Lung microvascular endothelial cell (primary cell): ENCODE results near the gene CEBPE. TPM values are rescaled to one million over a fixed set of nuclear protein-coding genes. Genes with fewer than 3 reads are reported as not detected.

Source experiments
- DNase-seq, 2 donors: peaks; one replicate each; pipeline versions ENCODE4 v3.0.0 to v3.0.0-alpha.2; 2010; ENCODE audit warnings: low read depth in 2 of 2
- total RNA-seq: library from RNA; depleted of rRNA; stranded (reverse); fragments of >200 nt; gene quantifications from 2 replicates; pipeline ENCODE4 v1.2.1, GENCODE V29; 2014

The CEBPE gene
- total RNA-seq, 1 donor from 2014 or later, result not detected

DNA sequence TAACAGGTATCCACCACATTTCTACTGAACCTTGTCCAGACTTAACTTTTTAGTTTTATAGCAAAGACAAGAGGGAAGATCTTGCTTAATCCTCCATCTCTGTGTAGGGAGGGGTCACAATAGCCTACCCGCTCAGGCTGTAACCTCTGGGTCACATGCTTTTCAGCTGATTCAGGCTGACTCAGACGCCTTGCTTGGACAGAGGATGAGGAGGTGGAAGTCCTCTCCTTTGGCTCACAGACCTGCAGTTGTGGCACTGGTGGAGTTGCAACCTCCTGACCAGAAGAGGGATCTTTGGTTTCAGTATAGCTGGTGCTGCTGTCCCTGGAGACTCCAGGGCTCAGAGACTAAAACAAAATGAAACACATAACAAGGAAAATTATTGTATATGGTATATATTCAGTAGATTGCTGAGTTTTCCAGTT lies 40.4 kb downstream of the CEBPE start:
- peak; percentile 41 to 95 for DNase-seq

DNA sequence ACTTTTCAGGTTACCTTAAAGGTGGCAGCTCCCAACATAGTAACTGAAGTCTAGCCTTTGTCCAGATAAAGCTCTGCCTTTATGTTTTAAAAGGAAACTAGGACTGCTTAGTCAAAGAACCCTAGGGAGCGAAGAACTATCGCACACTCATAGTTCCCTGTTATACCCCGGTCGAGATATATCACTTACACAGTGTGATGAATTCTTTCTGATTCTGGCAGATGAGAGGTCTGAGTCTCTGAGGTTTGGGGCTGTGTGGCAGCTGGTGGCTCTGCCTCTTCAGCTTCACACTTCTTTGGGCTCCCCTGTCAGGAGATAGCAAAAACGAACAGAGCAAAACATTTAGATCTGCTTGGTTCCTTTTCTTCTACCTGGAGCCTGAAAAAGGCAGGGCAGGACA lies 41.1 kb downstream of the CEBPE start:
- no peak for DNase-seq

DNA sequence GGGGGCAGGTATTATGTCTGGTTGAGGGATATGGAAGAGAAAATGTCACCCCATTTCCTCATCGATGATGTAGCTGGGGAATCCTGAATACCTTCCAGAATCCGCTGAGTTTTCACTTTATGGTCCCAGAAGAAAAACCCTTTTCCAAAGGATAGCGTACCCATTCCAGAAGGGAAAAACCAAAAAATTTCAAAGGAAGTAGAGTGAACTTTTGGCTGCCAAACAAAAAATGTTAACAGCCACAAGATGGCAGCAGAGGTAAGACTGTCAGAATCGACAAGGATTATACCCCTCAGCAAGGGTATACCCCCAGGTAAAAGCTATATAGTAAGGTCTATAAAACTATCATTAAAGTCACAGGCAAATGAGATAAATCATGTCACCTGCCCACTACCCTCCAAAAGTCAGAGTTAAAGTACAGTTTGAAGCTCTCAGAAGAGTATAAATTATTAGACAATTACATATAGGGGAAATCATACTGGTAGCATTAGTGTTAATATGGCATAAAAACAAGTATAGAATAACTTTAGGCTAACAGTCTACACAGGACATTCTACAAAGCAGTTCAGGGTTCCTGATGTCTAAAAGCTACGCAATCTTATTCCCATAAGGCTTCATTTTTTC lies 42.2 kb downstream of the CEBPE start:
- DNase-seq, result peak; percentile 55 to 58

DNA sequence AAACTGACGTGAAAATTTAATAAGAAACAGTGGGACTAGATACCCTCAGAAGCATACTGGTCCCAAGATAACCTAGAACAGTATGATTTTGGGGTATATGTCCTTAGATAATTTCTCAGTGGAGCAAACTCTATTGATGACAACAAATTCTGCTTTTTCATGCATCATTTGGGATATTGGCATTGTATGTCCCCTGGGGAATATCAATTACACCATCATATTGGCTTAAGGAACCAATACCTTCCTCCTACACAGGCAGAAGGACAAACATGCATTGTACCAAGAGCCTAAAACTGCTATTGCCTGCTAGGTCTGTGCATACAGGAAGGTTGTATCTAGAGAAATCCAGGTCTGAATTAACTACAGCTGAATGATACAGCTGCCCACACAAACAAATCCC lies 44.1 kb downstream of the CEBPE start:
- DNase-seq, result no peak

DNA sequence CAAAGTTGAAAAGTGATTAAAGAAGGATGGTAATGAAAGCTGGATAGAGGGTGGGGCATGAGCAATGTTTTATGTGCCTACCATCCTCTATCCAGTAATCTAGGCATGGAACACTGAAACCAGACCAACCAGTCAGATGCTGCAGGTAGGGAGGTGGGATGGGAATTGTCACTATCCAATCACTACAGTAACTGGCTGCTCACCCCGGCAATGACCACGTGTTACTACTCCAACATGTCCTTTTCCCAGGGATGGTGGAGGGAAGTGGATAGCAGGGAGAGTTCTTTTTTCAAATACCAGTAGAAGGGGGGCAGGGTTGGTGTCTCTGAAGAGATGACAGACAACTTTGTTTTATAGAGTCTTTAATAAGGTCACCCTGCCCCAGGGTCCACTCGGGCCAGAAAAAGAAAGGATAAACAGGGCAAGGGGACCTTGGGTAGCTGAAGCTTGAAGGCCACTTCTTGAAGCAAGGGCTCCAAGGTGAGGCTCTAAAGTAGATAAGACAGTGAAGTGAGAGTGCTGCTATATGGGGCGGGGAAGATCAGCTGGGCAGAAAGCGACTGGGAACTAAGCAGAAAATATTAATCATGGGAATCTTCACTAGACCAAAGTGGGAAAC lies 47.0 kb downstream of the CEBPE start:
- no peak for DNase-seq

DNA sequence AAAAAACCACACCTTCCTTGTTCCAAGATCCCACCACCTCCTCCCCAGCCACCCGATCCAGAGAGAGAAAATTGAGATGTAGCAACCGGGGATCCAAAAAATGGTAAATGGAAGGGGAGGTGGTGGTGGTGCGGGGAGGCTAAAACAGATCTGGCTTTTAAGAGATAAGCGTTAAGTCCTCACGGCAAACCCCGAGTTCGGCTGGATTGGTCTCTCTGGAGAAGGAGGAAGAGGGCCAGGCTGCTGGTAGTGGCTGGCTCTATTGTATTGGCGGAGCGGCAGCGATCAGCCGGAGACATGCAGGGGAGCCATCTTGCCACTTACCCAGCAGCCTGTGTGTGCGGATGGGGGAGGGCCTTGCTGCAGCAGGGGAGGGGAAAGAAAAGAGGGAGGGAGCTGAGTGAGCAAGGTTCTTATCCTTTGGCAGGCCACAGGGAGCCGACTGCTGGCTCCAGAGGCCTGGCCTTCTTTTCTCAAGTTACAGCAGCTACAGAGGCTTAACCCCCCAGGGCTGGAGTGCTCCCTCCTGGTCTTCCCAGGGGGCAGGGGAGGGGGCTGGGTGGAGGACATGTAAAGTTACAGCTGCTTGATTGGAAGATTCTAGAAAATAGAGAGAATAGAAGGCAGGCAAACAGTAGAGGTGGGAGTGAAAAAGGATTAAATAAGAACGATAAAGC lies 47.7 kb downstream of the CEBPE start:
- DNase-seq, result peak; percentile 84 to 92

DNA sequence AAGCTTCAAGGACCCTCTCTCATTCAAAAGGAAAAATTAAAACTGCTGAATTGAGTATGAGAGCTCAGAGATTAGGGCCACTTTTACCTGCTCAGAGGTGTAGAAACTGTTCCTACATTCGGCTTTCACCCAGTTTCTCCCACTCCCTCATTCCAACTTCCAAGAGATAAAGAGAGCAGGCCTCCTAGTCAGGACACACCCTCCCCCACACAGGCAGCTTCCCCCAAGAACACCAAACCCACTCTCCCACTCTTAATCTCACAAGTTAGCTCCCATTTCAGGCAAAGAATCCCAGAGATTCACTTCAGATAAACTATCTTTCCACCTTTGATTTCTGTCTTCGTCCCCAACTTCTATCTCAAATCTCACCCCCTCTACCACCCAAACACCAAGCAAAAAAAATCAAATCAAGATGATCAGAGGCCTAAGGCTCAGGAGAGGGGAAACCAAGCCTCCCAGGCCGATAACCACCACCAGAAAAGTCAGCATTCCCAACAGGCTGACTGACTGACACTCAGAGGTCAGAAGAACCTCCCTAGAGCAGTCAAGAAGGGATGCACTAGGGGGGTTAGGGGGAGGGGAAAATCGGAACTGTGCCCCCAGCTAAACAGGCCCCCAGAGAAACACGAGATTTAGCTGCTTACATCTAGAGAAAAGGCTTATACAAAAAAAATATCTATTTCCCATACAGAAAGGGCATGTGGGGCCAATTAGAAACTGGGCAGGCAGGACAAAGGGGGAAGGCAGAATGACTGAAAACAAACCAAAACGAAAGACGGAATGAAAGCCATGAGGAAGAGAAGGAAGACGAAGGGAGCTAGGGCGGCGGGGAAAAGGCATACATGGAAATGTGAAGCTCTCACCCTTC lies 48.6 kb downstream of the CEBPE start:
- DNase-seq, result no peak

DNA sequence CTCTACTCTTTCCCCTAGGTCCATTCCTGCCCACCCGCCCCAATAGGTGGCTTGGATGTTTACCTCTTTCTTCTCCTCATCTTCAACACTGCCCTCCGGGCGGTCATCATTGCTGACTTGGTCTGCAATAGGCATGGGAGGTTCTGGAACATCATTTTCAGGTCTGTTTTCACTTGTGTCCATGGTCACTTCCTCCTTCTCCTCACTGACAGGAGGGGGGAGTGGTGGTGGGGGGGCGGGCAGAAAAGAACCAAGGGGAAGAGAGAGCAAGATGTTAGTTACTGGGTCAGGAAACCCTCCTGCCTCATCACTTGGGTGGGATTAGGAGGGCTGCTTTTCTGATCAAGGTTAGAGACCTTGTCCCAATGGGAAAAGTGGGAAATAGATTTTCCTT lies 49.6 kb downstream of the CEBPE start:
- no peak for DNase-seq

DNA sequence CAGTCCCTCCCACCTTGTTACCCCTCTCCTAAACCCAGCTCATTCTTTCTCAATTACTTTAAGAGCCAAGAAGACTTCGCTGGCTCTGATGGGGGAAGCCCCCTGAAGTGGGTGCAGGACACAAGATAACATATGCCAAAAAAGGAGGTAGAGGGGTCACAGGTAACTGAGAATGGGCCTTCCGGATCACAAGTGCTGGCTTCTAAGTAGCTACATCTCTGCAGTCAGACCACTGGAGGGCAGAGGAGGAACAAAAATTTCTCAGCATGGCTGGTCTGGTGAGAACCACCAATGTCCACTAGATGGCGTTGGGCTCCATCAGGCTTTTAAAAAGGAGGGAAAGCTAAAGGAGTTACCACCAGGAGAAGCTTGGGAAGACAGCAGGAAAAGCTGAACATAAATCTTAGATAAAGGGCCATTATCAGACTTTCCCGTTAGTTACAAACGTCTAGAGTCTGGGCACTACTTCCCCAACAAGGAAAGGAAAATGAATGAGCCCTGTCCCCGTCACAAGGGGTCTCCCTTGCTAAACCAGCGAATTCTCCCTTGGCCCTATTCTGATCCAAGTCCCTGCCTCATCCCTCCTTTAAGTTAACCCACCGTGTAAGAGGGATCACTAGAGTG lies 50.2 kb downstream of the CEBPE start:
- peak; percentile 91 to 93 for DNase-seq

DNA sequence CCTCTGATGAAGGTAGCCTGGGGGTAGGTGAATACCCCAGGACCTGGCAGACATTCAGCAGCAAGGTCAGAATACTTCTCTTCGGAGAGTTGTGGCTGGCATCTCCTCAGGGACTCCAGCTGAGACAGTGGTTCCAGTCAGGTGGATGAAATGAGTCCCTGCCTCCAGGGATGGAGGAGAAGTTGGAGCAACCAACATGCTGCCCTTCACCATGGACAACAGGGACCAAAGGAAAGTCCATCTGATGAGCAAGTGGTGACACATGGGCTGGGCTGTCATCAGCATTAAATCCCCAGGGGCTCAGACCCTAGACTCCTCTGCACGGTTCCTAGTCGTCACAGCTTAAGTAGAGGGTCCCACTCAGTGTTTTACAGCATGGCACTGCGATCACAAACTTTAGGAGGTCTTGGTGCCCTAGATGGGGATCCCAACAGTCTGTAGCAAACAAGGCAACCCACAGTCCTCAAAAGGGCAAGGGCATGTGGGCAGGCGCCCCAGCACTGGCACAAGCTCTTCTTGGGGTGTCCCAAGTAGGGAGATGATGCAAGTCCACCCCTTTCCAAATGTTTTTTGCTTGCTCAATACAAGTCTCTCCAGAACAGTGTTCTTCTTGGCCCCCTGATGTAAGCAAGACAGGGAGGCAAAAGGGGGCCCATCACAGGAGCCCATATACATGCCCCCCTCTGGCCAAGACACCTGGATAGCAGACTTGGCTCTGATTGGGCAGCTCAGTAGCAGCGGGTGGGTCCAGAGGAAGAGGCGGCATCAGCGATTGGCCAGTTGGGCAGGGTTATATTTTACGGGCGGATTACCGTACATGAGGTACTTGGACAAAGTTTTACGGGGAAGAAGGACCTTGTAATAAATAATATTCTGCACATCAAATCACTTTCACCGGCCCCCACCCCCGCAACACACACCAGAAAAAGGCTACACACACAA lies 50.9 kb downstream of the CEBPE start:
- peak in 1 of 2 donors; percentile 21 for DNase-seq

Other genes starting within 250 kb of the CEBPE start
- gene LRP10, start 247.5 kb downstream of the CEBPE start, total RNA-seq, result 37.3 and 44.0 TPM in 2 replicates
- gene REM2, start 236.0 kb downstream of the CEBPE start, total RNA-seq, result under 0.01 TPM in 1 of 2 replicates, not detected in the other
- gene RBM23, start 200.1 kb downstream of the CEBPE start, total RNA-seq, result 24.0 and 37.7 TPM in 2 replicates
- gene PRMT5, start 189.9 kb downstream of the CEBPE start, total RNA-seq, result 35.3 and 41.9 TPM in 2 replicates
- 6.3 and 28.5 TPM in 2 replicates for gene HAUS4, start 162.2 kb downstream of the CEBPE start, total RNA-seq
- 36.0 and 70.2 TPM in 2 replicates for gene AJUBA, start 136.7 kb downstream of the CEBPE start, total RNA-seq
- gene C14orf93, start 109.1 kb downstream of the CEBPE start, total RNA-seq, result 2.4 and 3.9 TPM in 2 replicates
- gene PSMB5, start 84.4 kb downstream of the CEBPE start, total RNA-seq, result 183 and 219 TPM in 2 replicates
- gene PSMB11, start 77.0 kb downstream of the CEBPE start, total RNA-seq, result not detected in 2 replicates
- gene CDH24, start 61.7 kb downstream of the CEBPE start, total RNA-seq, result 0.60 and 2.0 TPM in 2 replicates
- 32.7 and 48.6 TPM in 2 replicates for gene ACIN1, start 24.1 kb downstream of the CEBPE start, total RNA-seq
- gene C14orf119, start 23.8 kb downstream of the CEBPE start, total RNA-seq, result 41.2 and 45.0 TPM in 2 replicates
- gene CIROP, start 14.3 kb downstream of the CEBPE start, total RNA-seq, result not detected in 2 replicates
- gene SLC7A8, start 64.4 kb upstream of the CEBPE start, total RNA-seq, result 0.44 TPM in 1 of 2 replicates, not detected in the other
- not detected in 2 replicates for gene RNF212B, start 118.7 kb upstream of the CEBPE start, total RNA-seq
- 3.1 and 3.4 TPM in 2 replicates for gene HOMEZ, start 166.9 kb upstream of the CEBPE start, total RNA-seq
- 1.5 and 3.6 TPM in 2 replicates for gene PPP1R3E, start 183.6 kb upstream of the CEBPE start, total RNA-seq
- 9.4 and 14.9 TPM in 2 replicates for gene BCL2L2, start 187.6 kb upstream of the CEBPE start, total RNA-seq
- 46.2 and 52.8 TPM in 2 replicates for gene PABPN1, start 202.2 kb upstream of the CEBPE start, total RNA-seq
- 0.22 and 0.60 TPM in 2 replicates for gene SLC22A17, start 233.6 kb upstream of the CEBPE start, total RNA-seq
- not detected in 2 replicates for gene EFS, start 245.9 kb upstream of the CEBPE start, total RNA-seq